NT2/D1 (cell line): ENCODE data around the gene ARHGEF26.

ENCODE experiments used
- DNase-seq: peaks from one replicate; pipeline ENCODE4 v3.0.0-alpha.2; 2011; ENCODE audit warnings: low read depth, low spot score
- H3K27me3 ChIP-seq: 2 replicates; pipeline ENCODE4 v1.6.0; 2011; ENCODE audit warnings: mild to moderate bottlenecking; ENCODE audit not compliant: insufficient read length, insufficient read depth
- H3K36me3 ChIP-seq: 2 replicates; pipeline ENCODE4 v1.6.1; 2011; ENCODE audit warnings: mild to moderate bottlenecking, low read length, mixed read lengths; ENCODE audit not compliant: insufficient read depth, insufficient read length
- H3K4me1 ChIP-seq: 2 replicates; pipeline ENCODE4 v1.5.1; 2011; ENCODE audit not compliant: insufficient read depth, insufficient read length
- H3K4me3 ChIP-seq: 2 replicates; pipeline ENCODE4 v1.5.1; 2011; ENCODE audit warnings: low read depth; ENCODE audit not compliant: insufficient read length
- H3K9ac ChIP-seq: 2 replicates; pipeline ENCODE4 v1.6.0; 2011; ENCODE audit warnings: low read depth; ENCODE audit not compliant: insufficient read length
- H3K9me3 ChIP-seq: 2 replicates; pipeline ENCODE4 v1.5.1; 2011; ENCODE audit warnings: mild to moderate bottlenecking, low read length; ENCODE audit not compliant: insufficient read depth
- SUZ12 ChIP-seq: IDR thresholded peaks from 2 replicates; pipeline ENCODE4 v1.6.1; 2011; ENCODE audit not compliant: insufficient read length, insufficient read depth; ENCODE audit errors: extremely low read depth
- YY1 ChIP-seq: IDR thresholded peaks from 2 replicates; pipeline ENCODE4 v1.6.1; 2011; ENCODE audit not compliant: insufficient read length, insufficient read depth
- ZNF274 ChIP-seq: IDR thresholded peaks from 2 replicates; pipeline ENCODE4 v1.6.1; 2011; ENCODE audit warnings: mild to moderate bottlenecking, low read depth, low read length

The ARHGEF26 gene

DNA sequence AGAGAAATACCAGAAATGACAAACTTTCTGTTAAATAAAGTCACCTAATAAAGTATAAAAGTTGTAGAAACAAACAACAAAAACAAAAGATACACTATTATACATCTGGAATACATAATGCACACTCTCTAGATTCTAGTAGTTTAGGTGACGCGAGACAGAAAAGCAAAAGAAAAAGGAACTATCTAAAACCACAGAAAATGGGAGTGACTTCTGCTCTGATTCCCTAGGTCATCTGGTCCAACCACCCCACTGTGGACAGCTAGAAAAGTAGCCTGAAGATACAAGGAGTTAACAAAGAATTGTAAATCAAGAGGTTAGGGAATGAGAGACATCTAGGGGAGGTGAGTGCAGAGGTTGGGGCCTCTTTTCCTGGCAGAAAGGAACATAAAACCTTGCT is 164.0 kb downstream of the ARHGEF26 start:
- no peak for DNase-seq
- H3K9ac ChIP-seq: no peak overlapping the region

DNA sequence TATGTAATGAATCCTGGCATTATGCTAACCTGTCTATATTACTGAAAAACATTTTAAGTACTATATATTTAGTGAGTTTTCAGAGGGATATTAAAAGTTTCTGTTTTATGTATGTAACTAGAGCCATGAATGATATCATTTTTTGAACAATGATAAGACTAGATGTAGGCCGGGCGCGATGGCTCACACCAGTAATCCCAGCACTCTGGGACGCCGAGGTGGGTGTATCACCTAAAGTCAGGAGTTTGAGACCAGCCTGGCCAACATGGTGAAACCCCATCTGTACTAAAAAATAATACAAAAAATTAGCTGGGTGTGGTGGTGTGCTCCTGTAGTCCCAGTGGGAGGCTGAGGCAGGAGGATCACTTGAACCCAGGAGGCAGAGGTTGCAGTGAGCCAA is 169.0 kb downstream of the ARHGEF26 start:
- H3K4me1 ChIP-seq: no peaks in the 10 kb centered on the region
- DNase-seq: no peak
- H3K4me3 ChIP-seq: no peak overlapping the region
- H3K36me3 ChIP-seq: peaks cover 94% of the 10 kb centered on the region
- no peak overlapping the region for H3K9ac ChIP-seq
- H3K27me3 ChIP-seq: no peaks in the 10 kb centered on the region
- H3K9me3 ChIP-seq: no peaks in the 10 kb centered on the region
- no peak for TF ChIP-seq ZNF274
- TF ChIP-seq YY1: no peak
- TF ChIP-seq SUZ12: no peak

More for the DNA sequence above, 164.0 kb downstream of the ARHGEF26 start:
- no peak for TF ChIP-seq ZNF274
- no peak for TF ChIP-seq SUZ12
- TF ChIP-seq YY1: no peak
- Histone ChIP-seq H3K9me3 (no peaks in the 10 kb centered on the region), H3K36me3 (peaks cover 96% of the 10 kb centered on the region), H3K4me1 (no peaks in the 10 kb centered on the region), H3K27me3 (no peaks in the 10 kb centered on the region), H3K4me3 (no peak overlapping the region)

DNA sequence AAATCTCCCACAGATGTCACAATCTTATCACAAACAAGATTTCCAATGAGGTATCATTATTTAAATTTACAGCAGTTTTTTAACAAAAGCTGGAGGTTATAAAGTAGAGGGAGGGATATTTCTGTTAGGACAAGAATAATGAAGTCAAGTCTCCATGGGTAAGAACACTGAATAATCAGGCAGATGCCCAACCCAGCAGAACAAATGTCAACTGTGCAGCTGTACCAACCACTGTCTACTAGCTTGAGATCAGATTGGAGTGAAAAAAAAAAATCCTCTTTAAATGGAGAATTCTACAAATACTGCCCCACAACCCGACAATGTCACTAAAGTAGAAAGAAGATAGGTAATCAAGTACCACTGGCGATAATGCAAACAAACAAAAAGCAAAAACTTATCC is 172.8 kb downstream of the ARHGEF26 start:
- Histone ChIP-seq H3K9me3 (no peaks in the 10 kb centered on the region), H3K4me1 (no peaks in the 10 kb centered on the region), H3K36me3 (peaks cover 92% of the 10 kb centered on the region), H3K27me3 (no peaks in the 10 kb centered on the region), H3K4me3 (no peak overlapping the region), H3K9ac (no peak overlapping the region)
- TF ChIP-seq YY1 (no peak), SUZ12 (no peak), ZNF274 (no peak)
- no peak for DNase-seq

DNA sequence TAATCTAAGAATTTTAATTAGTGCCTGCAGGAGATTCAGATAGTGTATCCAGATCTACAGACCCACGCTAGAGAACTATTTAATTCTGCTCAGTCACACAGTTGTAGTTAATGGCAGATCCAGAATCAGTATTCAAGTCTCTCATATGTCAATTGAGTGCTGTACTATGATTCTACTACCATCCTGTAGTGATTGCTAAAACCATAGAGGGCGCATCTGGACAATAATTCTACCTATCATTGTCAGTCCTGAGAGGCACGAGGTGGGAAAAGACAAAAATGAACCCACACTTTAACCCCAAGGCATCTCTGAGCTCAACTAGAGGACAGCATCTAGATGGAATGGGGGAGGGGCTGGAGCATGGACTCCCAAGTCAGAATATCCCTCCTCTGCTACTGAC is 180.4 kb downstream of the ARHGEF26 start:
- peaks cover 95% of the 10 kb centered on the region for H3K36me3 ChIP-seq

GRCh38 chr3:154304116-154304786 is 183.1 kb downstream of the ARHGEF26 start:
- Histone ChIP-seq H3K9me3 (no peaks in the 10 kb centered on the region), H3K4me3 (no peak overlapping the region), H3K9ac (no peak overlapping the region), H3K36me3 (peaks cover 97% of the 10 kb centered on the region), H3K4me1 (no peaks in the 10 kb centered on the region), H3K27me3 (no peaks in the 10 kb centered on the region)
- no peak for DNase-seq
- no peak for TF ChIP-seq SUZ12

More for the DNA sequence above, 180.4 kb downstream of the ARHGEF26 start:
- H3K9ac ChIP-seq: no peak overlapping the region
- DNase-seq: no peak
- H3K4me1 ChIP-seq: no peaks in the 10 kb centered on the region
- H3K27me3 ChIP-seq: no peaks in the 10 kb centered on the region
- no peak for TF ChIP-seq SUZ12
- H3K9me3 ChIP-seq: no peaks in the 10 kb centered on the region
- H3K4me3 ChIP-seq: no peak overlapping the region

DNA sequence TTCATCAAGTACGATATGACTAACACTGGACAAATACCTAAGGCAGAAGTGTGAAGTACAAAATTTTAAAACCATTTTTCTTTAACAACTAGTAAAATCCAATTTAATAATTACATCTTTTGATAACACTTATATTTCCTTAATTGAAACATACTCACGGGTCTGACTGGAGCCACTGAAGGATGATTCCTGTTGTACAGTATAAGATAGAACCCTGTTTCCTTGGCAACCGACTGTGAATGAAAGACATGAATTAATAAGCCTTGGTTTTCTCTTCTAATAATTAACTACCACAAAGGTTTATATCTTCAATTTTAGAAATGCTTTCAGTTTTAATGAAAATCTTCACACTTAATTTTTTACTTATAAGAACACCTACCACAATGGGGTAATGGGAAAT is 183.7 kb downstream of the ARHGEF26 start:
- TF ChIP-seq YY1: no peak
- TF ChIP-seq ZNF274: no peak
- no peak for TF ChIP-seq SUZ12
- Histone ChIP-seq H3K4me1 (no peaks in the 10 kb centered on the region), H3K27me3 (no peaks in the 10 kb centered on the region), H3K9ac (no peak overlapping the region), H3K9me3 (no peaks in the 10 kb centered on the region), H3K4me3 (no peak overlapping the region), H3K36me3 (peaks cover 97% of the 10 kb centered on the region)
- DNase-seq: no peak

DNA sequence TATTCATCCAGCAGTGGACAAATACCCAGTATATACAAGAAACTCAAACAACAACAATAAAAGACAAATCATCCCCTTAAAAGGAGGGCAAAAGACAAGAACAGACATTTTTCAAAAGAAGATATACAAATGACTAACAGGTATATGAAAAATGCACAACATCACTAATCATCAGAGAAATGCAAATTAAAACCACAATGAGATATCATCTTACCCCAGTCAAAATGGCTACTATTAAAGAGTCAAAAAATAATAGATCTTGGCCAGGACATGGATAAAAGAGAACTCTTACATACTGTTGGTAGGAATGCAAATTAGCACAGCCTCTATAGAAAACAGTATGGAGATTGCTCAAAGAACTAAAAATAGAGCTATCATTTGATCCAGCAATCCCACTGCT is 186.2 kb downstream of the ARHGEF26 start:
- no peak for DNase-seq
- no peaks in the 10 kb centered on the region for H3K27me3 ChIP-seq

More for the DNA sequence above, 186.2 kb downstream of the ARHGEF26 start:
- Histone ChIP-seq H3K4me3 (no peak overlapping the region), H3K9ac (no peak overlapping the region), H3K4me1 (no peaks in the 10 kb centered on the region), H3K36me3 (peaks cover 90% of the 10 kb centered on the region), H3K9me3 (no peaks in the 10 kb centered on the region)
- no peak for TF ChIP-seq YY1
- TF ChIP-seq ZNF274: no peak
- TF ChIP-seq SUZ12: no peak
